Peyer's patch (tissue), 4 donors: Measurements from ENCODE around the gene SPTB. TPM values are rescaled to one million over a fixed set of nuclear protein-coding genes. Genes with fewer than 3 reads are reported as not detected.

Experiments used
- DNase-seq, 3 donors: peaks; one replicate each; pipeline ENCODE4 v3.0.0-alpha.2; 2017 to 2019
- H3K27ac ChIP-seq, 4 donors: fragments of 200-600 bp; sonication (generic); one replicate each; pipeline ENCODE4 v1.5.1; 2016 to 2019
- H3K27me3 ChIP-seq, 2 donors: fragments of 200-600 bp; sonication (generic); one replicate each; pipeline ENCODE4 v1.5.1; 2019
- H3K36me3 ChIP-seq, 3 donors: fragments of 200-600 bp; sonication (generic); one replicate each; pipeline ENCODE4 v1.5.1; 2016 to 2019
- H3K4me1 ChIP-seq, 4 donors: fragments of 200-600 bp; sonication (generic); one replicate each; pipeline ENCODE4 v1.5.1; 2016 to 2019
- H3K4me3 ChIP-seq, 4 donors: fragments of 200-600 bp; sonication (generic); 1 replicate in 3 of 4; 2 replicates in 1 of 4; pipeline ENCODE4 v1.5.1; 2016 to 2019; ENCODE audit warnings: mild to moderate bottlenecking in 1 of 4
- H3K9me3 ChIP-seq, 4 donors: fragments of 200-600 bp; sonication (generic); one replicate each; pipeline ENCODE4 v1.5.1; 2016 to 2019; ENCODE audit warnings: mild to moderate bottlenecking in 1 of 4
- POLR2A ChIP-seq, 2 donors: fragments of 450-650 bp; IDR thresholded peaks; one replicate each; pipeline ENCODE4 v1.5.1; 2017; ENCODE audit warnings: antibody characterized with exemption in 2 of 2, mild to moderate bottlenecking in 2 of 2, moderate library complexity in 2 of 2
- total RNA-seq, 4 donors: library from RNA; depleted of rRNA; stranded (reverse); fragments of >200 nt; gene quantifications; one replicate each; pipeline ENCODE4 v1.1.0, GENCODE V29; 2016
- TF ChIP-seq, protein P1 (sequence below), 6 experiments: fragments of 450-650 bp in 4 of 6; fragments of 200-600 bp in 2 of 6; sonication (generic) in 1 of 6; IDR thresholded peaks; one replicate each; pipeline ENCODE4 v1.5.1; 2017 to 2019; ENCODE audit warnings: antibody characterized with exemption in 6 of 6, mild to moderate bottlenecking in 3 of 6, moderate library complexity in 1 of 6

Gene SPTB
- total RNA-seq, 4 donors from 2014 or later, result 0.57 to 2.5 (median 0.94) TPM; not detected in 1

GRCh38 chr14:64885559-64885958 lies 5.9 kb upstream of the SPTB start:
- Histone ChIP-seq H3K27me3 (no peaks in the 10 kb centered on the region), H3K4me3 (no peak overlapping the region), H3K9me3 (no peaks in the 10 kb centered on the region), H3K4me1 (peaks cover 0 to 3% (median 0%) of the 10 kb centered on the region in 4 donors), H3K36me3 (no peaks in the 10 kb centered on the region), H3K27ac (no peak overlapping the region)
- no peak for TF ChIP-seq POLR2A (IDR thresholded peaks at IDR 0.05)
- TF ChIP-seq, protein P1, sequence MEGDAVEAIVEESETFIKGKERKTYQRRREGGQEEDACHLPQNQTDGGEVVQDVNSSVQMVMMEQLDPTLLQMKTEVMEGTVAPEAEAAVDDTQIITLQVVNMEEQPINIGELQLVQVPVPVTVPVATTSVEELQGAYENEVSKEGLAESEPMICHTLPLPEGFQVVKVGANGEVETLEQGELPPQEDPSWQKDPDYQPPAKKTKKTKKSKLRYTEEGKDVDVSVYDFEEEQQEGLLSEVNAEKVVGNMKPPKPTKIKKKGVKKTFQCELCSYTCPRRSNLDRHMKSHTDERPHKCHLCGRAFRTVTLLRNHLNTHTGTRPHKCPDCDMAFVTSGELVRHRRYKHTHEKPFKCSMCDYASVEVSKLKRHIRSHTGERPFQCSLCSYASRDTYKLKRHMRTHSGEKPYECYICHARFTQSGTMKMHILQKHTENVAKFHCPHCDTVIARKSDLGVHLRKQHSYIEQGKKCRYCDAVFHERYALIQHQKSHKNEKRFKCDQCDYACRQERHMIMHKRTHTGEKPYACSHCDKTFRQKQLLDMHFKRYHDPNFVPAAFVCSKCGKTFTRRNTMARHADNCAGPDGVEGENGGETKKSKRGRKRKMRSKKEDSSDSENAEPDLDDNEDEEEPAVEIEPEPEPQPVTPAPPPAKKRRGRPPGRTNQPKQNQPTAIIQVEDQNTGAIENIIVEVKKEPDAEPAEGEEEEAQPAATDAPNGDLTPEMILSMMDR (IDR thresholded peaks at IDR 0.05), result no peak
- DNase-seq, result no peak

GRCh38 chr14:64880221-64881121 lies 764 bp upstream of the SPTB start:
- no peak overlapping the region for H3K27ac ChIP-seq
- TF ChIP-seq POLR2A (IDR thresholded peaks at IDR 0.05), result no peak
- TF ChIP-seq, protein P1 (IDR thresholded peaks at IDR 0.05), result no peak
- peaks cover 0 to 19% (median 3%) of the 10 kb centered on the region in 4 donors for H3K4me1 ChIP-seq
- H3K4me3 ChIP-seq, result peak overlapping the region; percentile 42 to 64 (median 60)
- DNase-seq, result peak; percentile 24 to 58 (median 50)
- peaks cover 0 to 6% of the 10 kb centered on the region in 2 donors for H3K27me3 ChIP-seq
- H3K9me3 ChIP-seq, result no peaks in the 10 kb centered on the region
- H3K36me3 ChIP-seq, result no peaks in the 10 kb centered on the region

GRCh38 chr14:64878837-64879634 lies 671 bp downstream of the SPTB start:
- no peaks in the 10 kb centered on the region for H3K36me3 ChIP-seq
- H3K4me3 ChIP-seq, result peak overlapping the region; percentile 42 to 64 (median 60)
- DNase-seq, result no peak
- H3K27me3 ChIP-seq, result peaks cover 0 to 6% of the 10 kb centered on the region in 2 donors
- H3K4me1 ChIP-seq, result peaks cover 0 to 19% (median 3%) of the 10 kb centered on the region in 4 donors
- TF ChIP-seq, protein P1 (IDR thresholded peaks at IDR 0.05), result no peak
- no peak for TF ChIP-seq POLR2A (IDR thresholded peaks at IDR 0.05)
- H3K9me3 ChIP-seq, result no peaks in the 10 kb centered on the region
- no peak overlapping the region for H3K27ac ChIP-seq

DNA sequence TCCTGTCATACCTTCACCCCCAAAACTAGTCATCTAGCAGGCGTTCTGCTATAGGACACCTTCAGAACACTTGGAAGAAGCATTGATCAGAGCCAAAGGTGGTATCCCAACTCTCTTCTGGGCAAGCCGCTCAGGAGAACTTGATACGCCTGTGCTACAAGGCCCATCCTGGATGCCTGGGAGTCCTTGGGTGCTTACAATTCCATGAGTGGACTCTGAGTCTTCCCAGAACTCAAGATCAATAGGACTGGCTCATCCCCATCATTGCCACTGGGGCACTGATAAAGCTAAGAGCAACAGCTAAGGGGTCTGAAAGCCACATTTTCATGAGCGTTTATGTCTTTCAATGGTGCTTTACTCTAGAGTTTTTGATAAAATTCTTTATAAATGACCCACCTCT lies 1.9 kb downstream of the SPTB start:
- DNase-seq, result no peak
- peaks cover 0 to 6% of the 10 kb centered on the region in 2 donors for H3K27me3 ChIP-seq
- no peak for TF ChIP-seq POLR2A (IDR thresholded peaks at IDR 0.05)
- TF ChIP-seq, protein P1 (IDR thresholded peaks at IDR 0.05), result no peak
- no peaks in the 10 kb centered on the region for H3K36me3 ChIP-seq
- peaks cover 0 to 19% (median 3%) of the 10 kb centered on the region in 4 donors for H3K4me1 ChIP-seq
- no peaks in the 10 kb centered on the region for H3K9me3 ChIP-seq
- H3K27ac ChIP-seq, result no peak overlapping the region
- no peak overlapping the region for H3K4me3 ChIP-seq

DNA sequence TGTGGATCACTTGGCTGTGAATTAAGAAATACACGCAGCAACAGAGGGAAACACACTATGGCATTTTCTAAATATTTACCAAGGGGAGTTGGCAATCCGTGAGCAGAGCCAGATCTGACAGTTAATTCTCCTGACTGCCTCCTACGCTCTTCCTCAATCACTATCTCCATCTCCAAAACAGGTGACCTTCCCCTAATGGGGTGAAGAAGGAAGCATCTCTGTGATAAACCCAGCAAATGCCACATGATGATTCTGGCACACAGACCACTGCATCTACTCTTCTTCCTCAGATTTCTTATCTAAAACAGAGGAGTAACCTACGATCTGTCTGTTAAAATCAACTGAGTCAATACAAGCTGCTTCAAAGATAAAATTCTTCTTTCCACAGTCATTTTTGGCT lies 4.4 kb downstream of the SPTB start:
- Histone ChIP-seq H3K27ac (no peak overlapping the region), H3K9me3 (no peaks in the 10 kb centered on the region), H3K27me3 (peaks cover 0 to 6% of the 10 kb centered on the region in 2 donors), H3K36me3 (no peaks in the 10 kb centered on the region), H3K4me3 (no peak overlapping the region), H3K4me1 (peaks cover 0 to 15% (median 3%) of the 10 kb centered on the region in 4 donors)
- no peak for DNase-seq
- TF ChIP-seq, protein P1 (IDR thresholded peaks at IDR 0.05), result no peak
- TF ChIP-seq POLR2A (IDR thresholded peaks at IDR 0.05), result no peak
